T-helper 22 cell (primary cell): ENCODE data around the gene ILKAP.

Experiments
- DNase-seq: peaks from one replicate; pipeline ENCODE4 v3.0.0-alpha.2; 2020; ENCODE audit warnings: low read depth

ILKAP gene

DNA sequence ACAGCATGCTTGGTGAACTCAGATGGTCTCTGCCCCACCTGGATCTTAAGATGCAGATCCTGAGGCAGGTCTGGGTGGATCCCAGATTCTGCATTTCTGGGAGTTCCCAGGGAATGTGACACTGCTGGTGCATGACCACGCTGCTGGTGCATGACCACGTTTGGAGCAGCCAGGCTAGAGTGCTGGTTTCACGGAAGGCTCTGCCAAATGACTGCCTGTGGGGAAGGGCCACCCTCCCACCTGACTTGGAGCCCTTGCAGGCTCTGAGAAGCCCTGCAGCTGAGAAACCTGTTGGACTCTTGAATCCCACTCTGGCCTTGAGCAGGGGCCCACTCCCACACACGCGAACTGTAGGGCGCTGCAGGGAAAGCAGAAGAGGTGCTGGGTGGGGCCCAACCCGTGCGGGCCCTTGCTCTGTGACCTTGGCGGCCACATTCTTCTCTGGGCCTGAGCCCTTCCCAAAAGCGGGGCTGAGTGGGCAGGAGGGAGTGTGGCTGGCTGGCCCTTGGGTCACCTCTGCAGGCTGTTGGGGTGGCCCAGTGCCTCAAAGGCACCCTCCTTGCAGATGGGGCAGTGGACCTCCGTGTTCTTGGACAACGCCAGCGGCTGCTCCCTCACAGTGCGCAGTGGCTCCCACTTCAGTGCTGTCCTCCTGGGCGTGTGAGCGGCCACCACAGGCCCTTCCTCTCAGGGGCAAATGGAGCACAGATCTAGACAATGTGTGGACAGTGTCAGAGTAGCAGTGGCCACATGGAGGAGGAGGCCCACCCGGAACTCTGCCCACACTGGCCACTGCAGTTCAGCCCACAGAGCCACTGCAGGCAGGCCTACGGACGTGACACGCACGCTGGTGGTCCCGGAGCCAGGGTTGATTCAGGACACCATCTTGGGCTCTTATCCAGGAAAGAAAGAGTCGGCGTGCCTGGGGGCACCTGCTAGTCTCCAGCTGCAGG, 36.8 kb downstream of the ILKAP start:
- DNase-seq, result no peak

- no peak for DNase-seq
Observed at GRCh38 chr2:238165288-238165921, 38.1 kb downstream of the ILKAP start.

- no peak for DNase-seq
Observed at GRCh38 chr2:238164906-238165287, 38.6 kb downstream of the ILKAP start.

- DNase-seq, result no peak
Observed at GRCh38 chr2:238163481-238164198, 39.9 kb downstream of the ILKAP start.

GRCh38 chr2:238162846-238163441, 40.6 kb downstream of the ILKAP start:
- no peak for DNase-seq

GRCh38 chr2:238162251-238162845, 41.1 kb downstream of the ILKAP start:
- no peak for DNase-seq

DNA sequence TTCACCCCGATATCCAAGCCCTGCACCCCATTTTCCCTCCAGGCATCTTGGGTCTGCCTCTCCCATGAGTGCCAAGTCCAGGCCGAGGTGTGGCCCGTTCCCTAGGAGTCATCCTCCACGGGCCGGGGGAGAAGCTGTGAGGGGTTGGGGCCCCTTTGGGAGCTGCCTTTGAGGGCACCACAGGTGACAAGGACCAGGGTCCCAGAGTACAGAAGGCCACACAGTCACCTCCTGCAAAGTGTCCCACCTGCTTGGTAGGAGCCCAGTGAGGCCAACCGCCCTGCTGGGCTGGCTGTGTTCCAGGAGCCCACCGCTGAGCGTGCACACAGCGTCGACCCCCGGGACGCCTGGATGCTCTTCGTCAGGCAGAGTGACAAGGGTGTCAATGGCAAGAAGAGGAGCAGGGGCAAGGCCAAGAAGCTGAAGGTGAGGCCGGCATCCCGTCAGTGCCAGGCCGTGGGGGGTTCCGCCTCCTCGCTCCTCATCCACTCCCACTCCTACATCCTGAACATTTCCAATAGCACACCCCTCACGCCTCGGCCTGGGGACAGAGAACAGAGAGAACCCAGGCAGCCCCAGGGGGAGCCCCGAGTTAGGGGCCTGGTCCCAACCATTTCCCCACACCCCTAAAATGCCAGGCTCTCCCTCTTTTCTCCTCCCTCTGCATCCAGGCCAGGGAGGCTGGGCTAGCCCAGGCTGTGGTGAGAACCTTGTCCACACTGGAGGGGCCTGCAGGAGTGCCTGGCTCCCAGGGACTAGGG, 42.0 kb downstream of the ILKAP start:
- no peak for DNase-seq

DNA sequence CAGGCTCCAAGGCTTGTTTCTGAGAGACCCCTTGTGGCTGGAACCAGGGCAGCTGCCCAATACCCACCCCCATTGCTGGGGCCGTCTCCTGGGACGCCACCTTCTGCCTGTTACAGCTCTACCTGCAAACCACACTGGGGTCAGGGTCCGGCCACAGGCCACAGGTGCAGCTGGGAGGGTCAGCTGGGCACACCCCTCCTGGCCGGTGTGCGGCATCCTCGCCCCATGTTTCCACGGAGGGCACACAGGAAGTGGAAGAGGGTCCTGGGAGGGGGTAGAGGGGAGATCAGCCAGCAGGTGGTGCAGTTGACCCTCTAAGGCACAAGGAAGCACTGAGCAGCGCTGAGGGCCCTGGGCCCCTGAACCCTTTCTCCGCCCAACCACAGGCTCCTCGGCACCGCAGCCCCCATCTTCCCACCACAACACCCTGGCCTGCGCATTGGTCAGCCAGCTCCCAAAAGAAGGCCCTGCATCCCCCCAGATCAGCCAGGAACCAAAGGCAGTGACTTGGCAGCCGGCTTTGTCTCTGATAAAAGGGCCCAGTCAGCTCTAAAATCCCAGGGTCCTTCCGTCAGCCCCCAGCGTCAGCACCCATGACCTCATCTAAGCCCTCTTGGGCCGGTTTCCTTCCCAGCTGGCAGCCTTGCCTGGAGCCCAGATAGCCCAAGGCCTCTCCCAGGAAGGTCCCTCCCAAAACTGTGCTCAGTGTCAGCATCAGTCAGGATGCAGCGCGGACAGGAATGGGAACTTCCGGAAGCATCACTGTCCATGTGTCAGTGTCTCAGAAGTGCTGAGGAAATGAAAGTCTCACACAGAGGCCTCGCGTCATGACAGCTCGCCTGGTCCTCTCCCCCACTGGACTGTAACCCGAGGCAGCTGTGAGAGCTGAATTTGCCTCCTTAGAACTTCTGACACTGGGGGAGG, 43.0 kb downstream of the ILKAP start:
- no peak for DNase-seq

GRCh38 chr2:238159661-238160205, 43.8 kb downstream of the ILKAP start:
- no peak for DNase-seq

GRCh38 chr2:238159071-238159539, 44.4 kb downstream of the ILKAP start:
- DNase-seq, result no peak

GRCh38 chr2:238158509-238159070, 44.9 kb downstream of the ILKAP start, which contains the start of gene ERFE:
ERFE (plus strand) TSS chr2:238158970; CDS start chr2:238159008, 38 bp downstream.
- DNase-seq, result no peak

DNA sequence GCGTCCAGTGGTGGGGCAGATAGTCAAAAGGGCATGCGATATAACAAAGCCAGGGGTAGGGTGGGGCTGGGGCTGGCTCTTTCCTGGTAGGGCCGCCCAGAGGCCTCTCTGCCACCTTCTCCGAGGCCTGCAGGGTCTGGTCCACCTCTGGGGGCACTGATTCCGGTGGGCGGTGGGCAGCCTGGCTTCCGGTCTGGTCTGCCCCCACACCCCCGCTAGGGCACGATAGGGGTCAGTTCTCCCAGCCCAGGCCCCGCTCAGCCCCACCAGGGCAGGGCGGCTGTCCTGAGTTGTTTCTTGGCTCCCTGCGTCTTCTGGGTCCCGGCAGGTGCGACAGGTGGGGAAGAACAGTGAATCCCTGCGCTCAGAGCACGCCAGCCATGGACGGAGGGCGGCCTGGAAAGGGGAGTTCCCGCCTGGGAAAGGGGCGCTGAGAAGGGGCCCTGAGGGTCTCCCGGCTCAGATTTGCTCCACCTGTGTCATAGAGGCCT, 45.4 kb downstream of the ILKAP start:
- no peak for DNase-seq

DNA sequence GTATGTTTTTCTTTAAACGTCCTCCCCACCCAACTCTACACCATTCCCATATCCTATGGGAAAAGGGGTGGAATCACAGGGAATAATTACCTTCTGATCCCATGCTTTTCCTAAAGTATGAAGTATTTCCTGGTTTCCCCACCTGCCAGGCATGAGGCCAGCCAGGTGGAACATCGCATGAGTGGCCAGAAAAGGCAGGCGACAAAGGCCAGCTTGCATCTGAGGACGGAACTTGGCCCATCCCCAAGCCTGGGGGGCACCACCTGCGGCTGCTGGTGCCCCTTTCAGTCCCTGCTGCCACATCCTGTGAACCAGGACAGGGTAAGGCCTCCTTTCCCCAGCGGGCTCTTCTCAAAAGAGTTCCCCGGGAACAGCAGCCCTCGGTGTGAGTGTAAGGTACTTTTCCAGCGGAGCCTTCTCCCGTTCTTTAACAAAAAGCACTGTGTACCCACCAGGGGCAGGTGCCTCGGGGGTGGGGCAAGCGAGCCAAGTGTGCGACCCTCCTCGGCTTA, 45.9 kb downstream of the ILKAP start:
- DNase-seq, result no peak

DNA sequence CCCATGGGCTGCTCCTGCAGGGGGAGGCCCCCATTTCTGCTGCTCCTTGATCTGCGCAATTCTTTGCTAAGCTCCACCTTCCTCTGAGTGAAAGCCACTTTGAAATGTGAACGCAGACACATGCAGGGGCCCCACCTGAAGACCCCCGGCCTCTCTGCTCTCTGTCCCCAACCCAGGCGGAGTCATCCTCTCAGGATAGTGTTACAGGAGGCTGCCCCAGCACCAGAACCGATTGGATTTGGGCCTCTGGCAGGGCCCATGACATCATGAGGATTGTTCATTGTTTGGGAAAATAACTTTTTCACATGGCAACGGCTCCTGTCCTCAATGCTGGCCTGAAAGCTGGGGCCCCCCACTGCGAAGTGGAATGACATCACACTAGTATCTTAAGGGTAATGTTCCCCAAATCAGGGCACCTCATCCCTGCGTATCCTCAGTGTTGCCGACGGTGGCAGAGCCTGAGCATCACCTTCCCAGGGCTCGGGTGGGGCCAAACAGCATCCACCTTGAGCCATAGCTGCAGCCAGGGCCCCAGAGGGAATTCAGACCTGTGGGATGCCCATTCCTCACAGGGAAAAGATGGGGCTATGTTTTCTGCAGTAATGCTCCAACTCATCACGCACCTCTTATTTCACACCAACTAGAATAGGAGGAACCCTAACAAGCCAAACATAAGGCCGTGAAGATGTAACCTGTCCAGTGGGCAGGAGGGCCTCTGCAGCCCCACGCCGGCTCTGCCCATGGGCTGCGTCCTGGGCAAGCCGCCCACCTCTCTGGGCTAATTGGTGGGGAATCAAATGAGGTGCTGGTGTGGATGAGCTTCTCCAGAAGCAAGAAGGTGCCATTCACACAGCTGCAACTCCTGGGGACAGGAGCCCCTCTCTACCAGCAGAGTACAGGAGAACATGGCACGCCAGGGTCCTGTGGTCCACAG, 47.5 kb downstream of the ILKAP start:
- no peak for DNase-seq

GRCh38 chr2:238155051-238155760, 48.3 kb downstream of the ILKAP start:
- DNase-seq, result no peak

DNA sequence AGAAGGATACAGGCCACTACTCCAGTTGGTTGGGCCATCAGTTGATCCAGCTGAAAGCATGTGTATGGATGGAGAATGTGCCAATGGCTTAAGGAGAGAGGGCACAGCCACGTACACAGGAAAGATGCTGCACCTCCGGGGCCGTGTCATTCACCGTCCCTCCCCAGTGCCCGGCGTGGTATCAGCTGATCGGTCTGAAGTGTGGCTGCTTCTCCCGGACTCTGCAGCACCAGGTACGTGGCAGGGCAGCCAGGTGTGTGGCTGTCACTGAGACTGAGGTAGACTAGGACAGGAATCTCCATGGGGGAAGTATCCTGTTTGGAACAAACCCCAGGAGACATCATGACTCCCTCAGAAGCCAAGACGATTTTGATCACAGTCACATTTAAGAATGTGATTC, 48.9 kb downstream of the ILKAP start:
- no peak for DNase-seq
